ENCODE data around the gene SLC66A2. TPM values are rescaled to one million over a fixed set of nuclear protein-coding genes. Genes with fewer than 3 reads are reported as not detected.
A peak's percentile ranks its signal among the peaks of the same experiment; 100 is the strongest.
"Not testable (repeated sequence)": the region's sequence is repeated elsewhere in the genome, so short reads cannot be mapped to it uniquely, and the experiment has no call there.

SLC66A2 gene
- total RNA-seq, 1 donor from 2014 or later: 48.1 TPM

GRCh38 chr18:79964330-79965118, 13.1 kb upstream of the SLC66A2 start, which contains the start of gene HSBP1L1:
TSS of gene HSBP1L1 (plus strand) at chr18:79964643. CDS start at chr18:79964736, 93 bp downstream.
- Mint-ChIP-seq H3K36me3 (ENCODE audit: low read depth) (peaks cover 7% of the 10 kb centered on the region), H3K4me1 (ENCODE audit: low read depth) (peaks cover 40% of the 10 kb centered on the region), H3K4me3 (ENCODE audit: low read depth) (peak within 1 kb of the TSS; percentile 76), H3K27ac (peak within 1 kb of the TSS; percentile 75), H3K9me3 (no peaks in the 10 kb centered on the region), H3K27me3 (ENCODE audit: low read depth) (no peaks in the 10 kb centered on the region)
- intact Hi-C loops (cut with micrococcal nuclease): loop anchor here (5.0 kb wide), 4 partner anchors 57 to 282 kb away; partner anchors contain the start of gene ADNP2
- peak; percentile 65 for DNase-seq (ENCODE audit: low spot score)

DNA sequence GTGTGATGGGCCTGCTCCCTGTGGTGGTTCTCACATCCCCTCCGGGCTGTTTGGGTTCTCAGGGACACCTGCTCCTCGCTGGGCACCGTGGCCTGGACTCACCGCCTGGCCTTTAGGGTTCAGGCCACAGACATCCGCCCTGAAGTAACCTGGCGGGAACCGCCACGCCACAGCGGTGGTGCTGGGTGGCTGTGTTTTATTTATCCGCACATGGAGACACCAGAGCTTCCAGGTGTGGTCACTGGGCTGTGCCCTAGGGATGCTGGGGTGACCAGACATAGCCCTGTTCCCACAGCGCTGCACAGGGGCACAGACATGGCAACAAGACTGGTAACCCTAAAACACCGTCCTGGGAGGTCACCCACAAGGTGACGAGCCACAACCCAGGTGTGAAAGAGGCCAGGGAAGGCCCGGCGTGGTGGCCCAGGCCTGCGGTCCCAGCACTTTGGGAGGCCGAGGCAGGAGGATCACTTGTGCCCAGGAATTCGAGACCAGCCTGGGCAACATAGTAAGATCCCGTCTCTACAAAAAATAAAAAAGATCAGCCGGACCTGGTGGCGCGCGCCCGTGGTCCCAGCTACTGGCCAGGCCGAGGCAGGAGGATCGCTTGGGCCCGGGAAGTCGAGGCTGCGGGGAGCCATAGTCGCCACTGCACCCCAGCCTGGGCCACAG, 12.3 kb upstream of the SLC66A2 start:
- no peak for DNase-seq (ENCODE audit: low spot score)
- H3K4me3 Mint-ChIP-seq (ENCODE audit: low read depth): peak overlapping the region; percentile 60
- peaks cover 6% of the 10 kb centered on the region for H3K36me3 Mint-ChIP-seq (ENCODE audit: low read depth)
- no peaks in the 10 kb centered on the region for H3K9me3 Mint-ChIP-seq
- H3K27ac Mint-ChIP-seq: peak overlapping the region; percentile 14
- intact Hi-C loops (cut with micrococcal nuclease): loop anchor here (1.0 to 5.0 kb wide), 5 partner anchors 12 to 281 kb away; partner anchors contain the start of genes ADNP2 and SLC66A2
- no peaks in the 10 kb centered on the region for H3K27me3 Mint-ChIP-seq (ENCODE audit: low read depth)
- H3K4me1 Mint-ChIP-seq (ENCODE audit: low read depth): peaks cover 40% of the 10 kb centered on the region

DNA sequence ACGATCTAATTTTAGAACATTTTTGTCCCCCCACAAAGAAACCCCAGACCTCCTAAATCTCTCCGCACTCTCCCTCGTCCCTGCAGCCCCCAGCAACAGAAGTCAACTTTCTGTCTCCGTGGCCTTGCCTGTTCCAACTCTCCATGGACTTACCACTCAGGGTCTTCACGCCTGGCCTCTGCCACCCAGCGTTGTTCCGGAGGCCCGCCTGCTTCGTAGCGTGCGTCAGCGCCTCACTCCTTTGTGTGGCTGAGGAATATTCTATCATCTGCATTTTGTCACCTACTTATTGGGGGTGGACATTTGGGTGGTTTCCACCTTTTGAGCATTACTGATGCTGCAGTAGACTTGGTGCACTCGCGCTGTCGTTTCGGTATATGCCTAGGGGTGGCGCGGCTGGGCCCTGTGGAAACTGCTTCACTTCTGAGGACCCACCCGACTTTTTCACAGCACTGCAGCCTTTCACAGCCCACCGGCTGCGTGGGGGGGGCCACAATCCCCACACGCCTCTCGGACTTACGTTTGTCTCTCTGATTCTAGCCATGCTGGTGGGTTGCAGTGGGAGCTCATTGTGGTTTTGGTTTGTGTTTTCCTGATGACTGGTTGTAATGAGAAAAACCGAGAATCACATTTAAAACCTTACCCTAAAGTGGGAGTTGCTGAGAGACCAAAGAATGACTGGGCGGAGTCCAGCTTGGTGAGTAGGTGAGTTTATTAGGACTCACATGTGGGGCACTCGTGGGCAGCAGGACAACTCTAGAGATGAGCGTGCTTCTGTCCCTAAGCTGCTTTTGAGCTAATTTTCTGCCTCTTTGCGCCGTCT, 11.6 kb upstream of the SLC66A2 start:
- no peaks in the 10 kb centered on the region for H3K27me3 Mint-ChIP-seq (ENCODE audit: low read depth)
- intact Hi-C loops (cut with micrococcal nuclease): loop anchor here (1.0 to 5.0 kb wide), 5 partner anchors 12 to 281 kb away; partner anchors contain the start of genes ADNP2 and SLC66A2
- peaks cover 40% of the 10 kb centered on the region for H3K4me1 Mint-ChIP-seq (ENCODE audit: low read depth)
- no peaks in the 10 kb centered on the region for H3K9me3 Mint-ChIP-seq
- no peak for DNase-seq (ENCODE audit: low spot score)
- H3K4me3 Mint-ChIP-seq (ENCODE audit: low read depth): peak overlapping the region; percentile 60
- H3K27ac Mint-ChIP-seq: peak overlapping the region; percentile 73
- peaks cover 6% of the 10 kb centered on the region for H3K36me3 Mint-ChIP-seq (ENCODE audit: low read depth)

DNA sequence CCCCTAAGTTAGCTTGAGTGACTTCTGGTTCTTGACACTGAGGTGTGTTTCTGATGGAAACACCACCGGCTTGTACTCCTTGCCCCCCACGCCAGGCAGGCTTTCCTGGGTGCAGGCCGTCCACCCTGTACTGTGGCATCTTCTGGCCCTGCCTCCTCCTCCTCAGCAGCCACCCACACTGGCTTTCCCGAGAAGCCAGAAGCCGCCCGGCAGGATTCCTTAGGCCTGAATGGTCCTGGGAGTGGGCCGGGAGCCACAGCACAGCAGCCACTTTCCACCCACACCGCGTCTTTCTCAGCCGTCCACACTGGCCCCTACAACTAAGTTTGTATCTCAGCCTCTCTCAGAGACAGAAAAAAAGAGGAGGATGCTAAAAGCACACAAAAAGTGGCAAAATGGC, 10.9 kb upstream of the SLC66A2 start:
- no peaks in the 10 kb centered on the region for H3K9me3 Mint-ChIP-seq
- peaks cover 40% of the 10 kb centered on the region for H3K4me1 Mint-ChIP-seq (ENCODE audit: low read depth)
- no peaks in the 10 kb centered on the region for H3K27me3 Mint-ChIP-seq (ENCODE audit: low read depth)
- DNase-seq (ENCODE audit: low spot score): no peak
- no peak overlapping the region for H3K27ac Mint-ChIP-seq
- intact Hi-C loops (cut with micrococcal nuclease): loop anchor here (5.0 kb wide), 4 partner anchors 55 to 280 kb away; partner anchors contain the start of gene ADNP2
- H3K4me3 Mint-ChIP-seq (ENCODE audit: low read depth): no peak overlapping the region
- H3K36me3 Mint-ChIP-seq (ENCODE audit: low read depth): peaks cover 4% of the 10 kb centered on the region

DNA sequence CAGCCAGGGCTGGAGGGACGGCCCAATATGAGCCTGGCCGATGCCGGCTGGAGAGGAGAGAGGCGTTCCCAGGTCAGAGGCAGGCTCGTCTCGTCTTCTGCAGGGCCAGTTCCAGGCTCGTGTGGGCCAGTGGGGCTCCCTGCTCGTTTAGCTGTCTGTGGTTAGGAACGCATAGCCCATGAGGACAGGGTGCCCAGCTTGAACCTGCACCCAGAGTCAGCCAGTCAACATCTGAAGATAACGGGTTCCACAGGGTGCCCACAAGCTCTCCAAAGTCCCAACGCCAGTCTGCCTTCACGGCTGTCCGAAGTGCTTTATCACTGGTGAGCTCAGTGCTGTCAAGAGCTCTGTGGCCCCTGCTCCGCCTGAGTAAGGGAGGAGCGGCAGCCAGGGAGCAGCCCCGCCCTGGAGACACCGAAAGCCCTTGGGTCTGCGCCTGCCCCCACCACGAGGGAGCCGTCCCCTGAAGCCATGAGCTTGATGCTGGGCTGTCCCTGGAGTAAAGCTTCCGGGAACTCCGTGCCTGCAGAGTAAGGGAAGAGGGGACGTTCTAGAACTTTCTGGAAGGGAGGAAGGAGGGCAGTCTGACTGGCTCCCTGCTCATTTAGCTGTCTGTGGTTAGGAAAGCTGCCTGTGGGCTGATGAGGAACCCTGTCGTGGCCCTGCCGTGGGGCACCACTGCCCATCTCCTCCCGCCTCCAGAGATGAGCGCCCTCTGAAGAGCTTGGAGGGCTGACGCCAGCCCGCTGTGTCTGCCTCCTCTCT, 10.3 kb upstream of the SLC66A2 start:
- intact Hi-C loops (cut with micrococcal nuclease): loop anchor here (5.0 kb wide), 4 partner anchors 54 to 279 kb away; partner anchors contain the start of gene ADNP2
- no peak for DNase-seq (ENCODE audit: low spot score)
- no peak overlapping the region for H3K27ac Mint-ChIP-seq
- peaks cover 39% of the 10 kb centered on the region for H3K4me1 Mint-ChIP-seq (ENCODE audit: low read depth)
- no peaks in the 10 kb centered on the region for H3K36me3 Mint-ChIP-seq (ENCODE audit: low read depth)
- H3K9me3 Mint-ChIP-seq: no peaks in the 10 kb centered on the region
- H3K4me3 Mint-ChIP-seq (ENCODE audit: low read depth): no peak overlapping the region
- H3K27me3 Mint-ChIP-seq (ENCODE audit: low read depth): no peaks in the 10 kb centered on the region

GRCh38 chr18:79960921-79961526, 9.6 kb upstream of the SLC66A2 start:
- H3K36me3 Mint-ChIP-seq (ENCODE audit: low read depth): no peaks in the 10 kb centered on the region
- no peak overlapping the region for H3K4me3 Mint-ChIP-seq (ENCODE audit: low read depth)
- no peaks in the 10 kb centered on the region for H3K27me3 Mint-ChIP-seq (ENCODE audit: low read depth)
- H3K4me1 Mint-ChIP-seq (ENCODE audit: low read depth): peaks cover 42% of the 10 kb centered on the region
- DNase-seq (ENCODE audit: low spot score): no peak
- H3K9me3 Mint-ChIP-seq: no peaks in the 10 kb centered on the region
- intact Hi-C loops (cut with micrococcal nuclease): loop anchor here (5.0 kb wide), 4 partner anchors 54 to 279 kb away; partner anchors contain the start of gene ADNP2
- no peak overlapping the region for H3K27ac Mint-ChIP-seq

DNA sequence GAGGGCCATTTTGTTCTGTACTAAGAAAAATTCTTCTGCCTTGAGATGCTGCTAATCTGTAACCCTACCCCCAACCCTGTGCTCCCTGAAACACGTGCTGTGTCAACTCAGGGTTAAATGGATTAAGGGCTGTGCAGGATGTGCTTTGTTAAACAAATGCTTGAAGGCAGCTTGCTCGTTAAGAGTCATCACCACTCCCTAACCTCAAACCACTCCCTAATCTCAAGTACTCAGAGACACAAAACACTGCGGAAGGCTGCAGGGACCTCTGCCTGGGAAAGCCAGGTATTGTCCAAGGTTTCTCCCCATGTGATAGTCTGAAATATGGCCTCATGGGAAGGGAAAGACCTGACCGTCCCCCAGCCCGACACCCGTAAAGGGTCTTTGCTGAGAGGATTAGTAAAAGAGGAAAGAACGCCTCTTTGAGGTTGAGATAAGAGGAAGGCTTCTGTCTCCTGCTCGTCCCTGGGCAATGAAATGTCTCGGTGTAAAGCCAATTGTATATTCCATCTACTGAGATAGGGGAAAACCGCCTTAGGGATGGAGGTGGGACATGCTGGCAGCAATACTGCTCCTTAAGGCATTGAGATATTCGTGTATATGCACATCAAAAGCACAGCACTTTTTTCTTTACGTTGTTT, 8.8 kb upstream of the SLC66A2 start:
- H3K27me3 Mint-ChIP-seq (ENCODE audit: low read depth); DNase-seq (ENCODE audit: low spot score); H3K4me3 Mint-ChIP-seq (ENCODE audit: low read depth); H3K27ac Mint-ChIP-seq; H3K9me3 Mint-ChIP-seq; H3K36me3 Mint-ChIP-seq (ENCODE audit: low read depth): not testable (repeated sequence)
- peaks cover 42% of the 10 kb centered on the region for H3K4me1 Mint-ChIP-seq (ENCODE audit: low read depth)
- intact Hi-C loops (cut with micrococcal nuclease): loop anchor here (5.0 kb wide), 4 partner anchors 53 to 278 kb away; partner anchors contain the start of gene ADNP2

DNA sequence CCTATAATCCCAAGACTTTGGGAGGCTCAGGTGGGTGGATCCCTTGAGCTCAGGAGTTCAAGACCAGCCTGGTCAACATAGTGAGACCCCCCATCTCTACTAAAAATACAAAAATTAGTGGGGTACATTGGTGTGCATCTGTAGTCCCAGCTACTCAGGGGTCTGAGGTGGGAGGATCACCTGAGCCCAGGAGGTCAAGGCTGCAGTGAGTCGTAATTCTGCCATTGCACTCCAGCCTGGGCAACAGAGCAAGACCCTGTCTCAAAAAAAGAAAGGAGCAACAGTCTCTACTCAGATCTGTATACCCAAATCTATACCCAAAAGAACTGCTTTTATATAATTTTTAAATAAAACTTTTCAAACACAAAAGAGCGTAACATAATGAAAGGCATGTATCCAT, 7.5 kb upstream of the SLC66A2 start:
- Mint-ChIP-seq H3K9me3 (no peaks in the 10 kb centered on the region), H3K27me3 (ENCODE audit: low read depth) (no peaks in the 10 kb centered on the region), H3K4me3 (ENCODE audit: low read depth) (no peak overlapping the region), H3K27ac (no peak overlapping the region), H3K4me1 (ENCODE audit: low read depth) (peaks cover 44% of the 10 kb centered on the region), H3K36me3 (ENCODE audit: low read depth) (no peaks in the 10 kb centered on the region)
- no peak for DNase-seq (ENCODE audit: low spot score)
- intact Hi-C loops (cut with micrococcal nuclease): loop anchor here (10.0 kb wide), 1 partner anchor 434 kb away; no protein-coding TSS in a partner anchor

- H3K27ac Mint-ChIP-seq: no peak overlapping the region
- no peak for DNase-seq (ENCODE audit: low spot score)
- no peaks in the 10 kb centered on the region for H3K36me3 Mint-ChIP-seq (ENCODE audit: low read depth)
- no peak overlapping the region for H3K4me3 Mint-ChIP-seq (ENCODE audit: low read depth)
- no peaks in the 10 kb centered on the region for H3K9me3 Mint-ChIP-seq
- H3K27me3 Mint-ChIP-seq (ENCODE audit: low read depth): no peaks in the 10 kb centered on the region
- peaks cover 29% of the 10 kb centered on the region for H3K4me1 Mint-ChIP-seq (ENCODE audit: low read depth)
- intact Hi-C loops (cut with micrococcal nuclease): loop anchor here (10.0 kb wide), 1 partner anchor 431 kb away; no protein-coding TSS in a partner anchor
Observed at GRCh38 chr18:79956276-79956675, 4.8 kb upstream of the SLC66A2 start.

DNA sequence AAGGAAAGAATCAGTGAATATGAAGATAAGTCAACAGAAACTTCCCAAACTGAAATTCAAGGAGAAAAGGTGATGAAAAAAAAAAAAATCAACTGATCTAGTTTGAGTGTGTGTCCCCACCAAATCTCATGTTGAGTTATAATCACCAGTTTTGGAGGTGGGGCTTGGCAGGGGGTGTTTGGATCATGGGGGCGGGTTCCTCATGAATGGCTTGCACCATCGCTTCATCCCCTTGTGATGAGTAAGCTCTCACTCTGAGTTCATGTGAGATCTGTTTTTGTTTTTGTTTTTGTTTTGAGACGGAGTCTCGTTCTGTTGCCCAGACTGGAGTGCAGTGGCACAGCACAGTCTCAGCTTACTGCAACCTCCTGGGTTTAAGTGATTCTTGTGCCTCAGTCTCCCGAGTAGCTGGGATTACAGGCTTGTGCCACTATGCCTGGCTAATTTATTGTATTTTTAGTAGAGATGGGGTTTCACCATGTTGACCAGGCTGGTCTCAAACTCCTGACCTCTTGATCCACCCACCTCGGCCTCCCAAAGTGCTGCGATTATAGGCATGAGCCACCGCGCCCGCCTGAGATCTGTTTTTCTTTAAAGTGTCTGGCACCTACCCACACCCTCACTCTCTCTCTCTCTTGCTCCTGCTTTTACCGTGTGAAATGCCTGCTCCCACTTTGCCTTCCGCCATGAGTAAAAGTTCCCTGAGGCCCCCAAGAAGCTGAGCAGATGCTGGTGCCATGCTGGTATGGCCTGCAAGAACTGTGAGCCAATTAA, 4.0 kb upstream of the SLC66A2 start:
- H3K27ac Mint-ChIP-seq: no peak overlapping the region
- H3K36me3 Mint-ChIP-seq (ENCODE audit: low read depth): peaks cover under 1% of the 10 kb centered on the region
- H3K4me3 Mint-ChIP-seq (ENCODE audit: low read depth): no peak overlapping the region

More for the DNA sequence above, 4.0 kb upstream of the SLC66A2 start:
- Mint-ChIP-seq H3K9me3 (no peaks in the 10 kb centered on the region), H3K4me1 (ENCODE audit: low read depth) (peaks cover 25% of the 10 kb centered on the region), H3K27me3 (ENCODE audit: low read depth) (no peaks in the 10 kb centered on the region)
- DNase-seq (ENCODE audit: low spot score): no peak
- intact Hi-C loops (cut with micrococcal nuclease): loop anchor here (10.0 kb wide), 1 partner anchor 431 kb away; no protein-coding TSS in a partner anchor
